ENCODE measurements around the gene EPHA3.

GRCh38 chr3:89105503-89105902 lies 1.9 kb upstream of the EPHA3 start:
- TF ChIP-seq, protein P1, sequence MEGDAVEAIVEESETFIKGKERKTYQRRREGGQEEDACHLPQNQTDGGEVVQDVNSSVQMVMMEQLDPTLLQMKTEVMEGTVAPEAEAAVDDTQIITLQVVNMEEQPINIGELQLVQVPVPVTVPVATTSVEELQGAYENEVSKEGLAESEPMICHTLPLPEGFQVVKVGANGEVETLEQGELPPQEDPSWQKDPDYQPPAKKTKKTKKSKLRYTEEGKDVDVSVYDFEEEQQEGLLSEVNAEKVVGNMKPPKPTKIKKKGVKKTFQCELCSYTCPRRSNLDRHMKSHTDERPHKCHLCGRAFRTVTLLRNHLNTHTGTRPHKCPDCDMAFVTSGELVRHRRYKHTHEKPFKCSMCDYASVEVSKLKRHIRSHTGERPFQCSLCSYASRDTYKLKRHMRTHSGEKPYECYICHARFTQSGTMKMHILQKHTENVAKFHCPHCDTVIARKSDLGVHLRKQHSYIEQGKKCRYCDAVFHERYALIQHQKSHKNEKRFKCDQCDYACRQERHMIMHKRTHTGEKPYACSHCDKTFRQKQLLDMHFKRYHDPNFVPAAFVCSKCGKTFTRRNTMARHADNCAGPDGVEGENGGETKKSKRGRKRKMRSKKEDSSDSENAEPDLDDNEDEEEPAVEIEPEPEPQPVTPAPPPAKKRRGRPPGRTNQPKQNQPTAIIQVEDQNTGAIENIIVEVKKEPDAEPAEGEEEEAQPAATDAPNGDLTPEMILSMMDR (IDR thresholded peaks at IDR 0.05; ENCODE audit: extremely low read depth in 1 of 2, insufficient read depth in 1 of 2, low read depth in 1 of 2, low read length in 2 of 2) = no peak
- no peak for TF ChIP-seq EZH2 (IDR thresholded peaks at IDR 0.05; ENCODE audit: borderline replicate concordance, low read depth, low read length, severe bottlenecking)
- TF ChIP-seq, protein P2, sequence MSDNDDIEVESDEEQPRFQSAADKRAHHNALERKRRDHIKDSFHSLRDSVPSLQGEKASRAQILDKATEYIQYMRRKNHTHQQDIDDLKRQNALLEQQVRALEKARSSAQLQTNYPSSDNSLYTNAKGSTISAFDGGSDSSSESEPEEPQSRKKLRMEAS (IDR thresholded peaks at IDR 0.05; ENCODE audit: insufficient read depth, insufficient read length) = no peak
